Endothelial cell of umbilical vein (primary cell): ENCODE results near the gene MT1E. TPM values are rescaled to one million over a fixed set of nuclear protein-coding genes. Genes with fewer than 3 reads are reported as not detected.
"Not testable (repeated sequence)": the region's sequence is repeated elsewhere in the genome, so short reads cannot be mapped to it uniquely, and the experiment has no call there.

ENCODE experiments used
- BruUV-seq: library from RNA; stranded (reverse); fragments of 400-500 nt; replicated peaks from 2 replicates; lab custom pipeline; 2021; lab: Mats Ljungman, UMichigan
- CTCF ChIA-PET: fragments of 300-600, 350-600 bp; sonication (Branson Sonifier 250); formaldehyde crosslinking; loops from one replicate; lab custom pipeline; 2021; ENCODE audit warnings: antibody characterized with exemption, inconsistent platforms; lab: Charles Lee
- POLR2A ChIA-PET: fragments of 300-600, 350-600 bp; sonication (Branson Sonifier 250); formaldehyde crosslinking; loops from one replicate; lab custom pipeline; 2021; ENCODE audit warnings: antibody characterized with exemption, inconsistent platforms; lab: Charles Lee
- DNase-seq: peaks from one replicate; pipeline ENCODE4 v3.0.0-alpha.2; 2011; ENCODE audit warnings: low read depth, low spot score
- FAIRE-seq: peaks from 2 replicates; lab custom pipeline; 2011; peaks lifted over from hg19 to GRCh38; lab: Jason Lieb, UNC
- H2AFZ ChIP-seq: 2 replicates; pipeline ENCODE4 v1.6.0; 2012; ENCODE audit warnings: low read depth, low read length, control low read depth, inconsistent platforms
- H3K27ac ChIP-seq: 2 replicates; pipeline ENCODE4 v1.5.1; 2011; ENCODE audit warnings: low read depth, mild to moderate bottlenecking, control low read depth, low read length, moderate library complexity; ENCODE audit not compliant: insufficient read depth
- H3K27me3 ChIP-seq, 2 experiments: 2 replicates each; pipeline versions ENCODE4 v1.6.0 to v1.6.1; 2011; ENCODE audit warnings: low read length in 2 of 2, mixed read lengths in 1 of 2; ENCODE audit not compliant: control insufficient read depth in 2 of 2, insufficient read depth in 2 of 2
- H3K36me3 ChIP-seq, 2 experiments: 2 replicates in 1 of 2; 3 replicates in 1 of 2; pipeline ENCODE4 v1.5.1; 2011; ENCODE audit warnings: low read length in 2 of 2, mild to moderate bottlenecking in 1 of 2, moderate library complexity in 1 of 2; ENCODE audit not compliant: control insufficient read depth in 2 of 2, insufficient read depth in 2 of 2; ENCODE audit errors: extremely low read depth in 1 of 2
- H3K4me1 ChIP-seq: 3 replicates; pipeline ENCODE4 v1.5.1; 2011; ENCODE audit warnings: mild to moderate bottlenecking, low read length; ENCODE audit not compliant: control insufficient read depth, insufficient read depth; ENCODE audit errors: extremely low read depth
- H3K4me2 ChIP-seq: 2 replicates; pipeline ENCODE4 v1.6.1; 2011; ENCODE audit warnings: low read length, control low read depth, mixed read lengths; ENCODE audit not compliant: insufficient read depth
- H3K4me3 ChIP-seq, 3 experiments: fragments of 200-600 bp in 1 of 3; sonication (generic), shearing (Covaris generic) in 1 of 3; replicated peaks in 1 of 3; 2 replicates each; pipeline ENCODE4 v1.5.1; 2011 to 2016; ENCODE audit warnings: control low read depth in 3 of 3, low read length in 3 of 3, mild to moderate bottlenecking in 2 of 3, inconsistent platforms in 1 of 3, low read depth in 1 of 3, moderate library complexity in 1 of 3; ENCODE audit not compliant: insufficient read depth in 1 of 3
- H3K79me2 ChIP-seq: 2 replicates; pipeline ENCODE4 v1.6.0; 2012; ENCODE audit warnings: low read length, inconsistent platforms; ENCODE audit not compliant: control insufficient read depth, insufficient read depth
- H3K9ac ChIP-seq: replicated peaks from 2 replicates; pipeline ENCODE3; 2011; ENCODE audit warnings: low read length, control low read depth; ENCODE audit not compliant: insufficient read depth; ENCODE audit errors: extremely low read depth
- H3K9me1 ChIP-seq: replicated peaks from 3 replicates; pipeline ENCODE4 v1.6.0; 2011; ENCODE audit warnings: mild to moderate bottlenecking, low read length; ENCODE audit not compliant: control insufficient read depth, insufficient read depth; ENCODE audit errors: extremely low read depth
- H3K9me3 ChIP-seq: replicated peaks from 2 replicates; pipeline ENCODE4 v1.5.1; 2012; ENCODE audit warnings: low read length, inconsistent platforms; ENCODE audit not compliant: control insufficient read depth, insufficient read depth
- H4K20me1 ChIP-seq: replicated peaks from 2 replicates; pipeline ENCODE3; 2011; ENCODE audit warnings: mild to moderate bottlenecking, low read length; ENCODE audit not compliant: control insufficient read depth, insufficient read depth; ENCODE audit errors: extremely low read depth
- EZH2 ChIP-seq: IDR thresholded peaks from 2 replicates; pipeline ENCODE4 v1.6.1; 2012; ENCODE audit warnings: borderline replicate concordance, low read depth, mild to moderate bottlenecking, moderate library complexity, low read length, inconsistent platforms; ENCODE audit not compliant: severe bottlenecking
- FOS ChIP-seq: IDR thresholded peaks from 2 replicates; pipeline ENCODE4 v1.6.1; 2011; ENCODE audit warnings: mild to moderate bottlenecking, low read length, moderate library complexity, borderline replicate concordance; ENCODE audit not compliant: insufficient read depth
- GATA2 ChIP-seq: IDR thresholded peaks from 2 replicates; pipeline ENCODE4 v1.7.0; 2011; ENCODE audit warnings: low read depth, mild to moderate bottlenecking, moderate library complexity, mixed read lengths, low read length; ENCODE audit not compliant: insufficient read length, insufficient read depth
- JUN ChIP-seq: IDR thresholded peaks from 2 replicates; pipeline ENCODE4 v1.6.1; 2011; ENCODE audit warnings: borderline replicate concordance, low read depth; ENCODE audit not compliant: insufficient read length, insufficient read depth
- MYC ChIP-seq: IDR thresholded peaks from one replicate; pipeline ENCODE4 v1.6.1; 2011; ENCODE audit warnings: mild to moderate bottlenecking, low read depth, low read length
- POLR2A ChIP-seq: IDR thresholded peaks from 2 replicates; pipeline ENCODE4 v1.6.1; 2012; ENCODE audit warnings: low read depth, mild to moderate bottlenecking, control low read depth, low read length
- POLR2AphosphoS5 ChIP-seq: IDR thresholded peaks from 2 replicates; pipeline ENCODE4 v1.6.1; 2012; ENCODE audit warnings: low read depth, mild to moderate bottlenecking, control low read depth, low read length, moderate library complexity; ENCODE audit not compliant: insufficient read depth
- dilution Hi-C: fragments of 300-500 bp; cut with MboI; formaldehyde crosslinking; loops from one replicate; pipeline ENCODE4 v1.15.0; 2019; ENCODE audit warnings: low sequenced_read_pairs; ENCODE audit not compliant: extremely low pct_ligation_motif_present
- intact Hi-C: fragments of 100-400 bp; cut with micrococcal nuclease; formaldehyde crosslinking; loops from one replicate; pipeline ENCODE4 v1.10.0; 2022
- polyA plus RNA-seq, 4 experiments: library from polyadenylated mRNA; depleted of rRNA in 3 of 4; stranded (reverse) in 3 of 4; unstranded in 1 of 4; fragments of >200 nt; gene quantifications; 2 replicates each; pipeline versions ENCODE4 v1.2.1 to v1.2.3, GENCODE V29; 2011 to 2012; ENCODE audit warnings: missing spikeins in 1 of 4
- total RNA-seq: library from RNA; stranded (reverse); gene quantifications from 2 replicates; pipeline ENCODE4 v1.2.3, GENCODE V29; 2021
- TF ChIP-seq, protein P1 (sequence below), 2 donors: IDR thresholded peaks; 1 replicate in 1 of 2; 2 replicates in 1 of 2; pipeline ENCODE4 v1.5.1; 2011; ENCODE audit warnings: low read length in 2 of 2, mild to moderate bottlenecking in 2 of 2, moderate library complexity in 2 of 2, control low read depth in 1 of 2, inconsistent platforms in 1 of 2, low read depth in 1 of 2; ENCODE audit not compliant: insufficient read depth in 1 of 2; ENCODE audit errors: extremely low read depth in 1 of 2
- TF ChIP-seq, protein P2 (sequence below): IDR thresholded peaks from 2 replicates; pipeline ENCODE4 v1.6.1; 2011; ENCODE audit not compliant: insufficient read depth, insufficient read length

MT1E gene
- total and polyA plus RNA-seq, 2 donors (not counting 3 experiments of a cell fraction or from before 2014, with no cell fraction given), result 208 to 346 TPM

DNA sequence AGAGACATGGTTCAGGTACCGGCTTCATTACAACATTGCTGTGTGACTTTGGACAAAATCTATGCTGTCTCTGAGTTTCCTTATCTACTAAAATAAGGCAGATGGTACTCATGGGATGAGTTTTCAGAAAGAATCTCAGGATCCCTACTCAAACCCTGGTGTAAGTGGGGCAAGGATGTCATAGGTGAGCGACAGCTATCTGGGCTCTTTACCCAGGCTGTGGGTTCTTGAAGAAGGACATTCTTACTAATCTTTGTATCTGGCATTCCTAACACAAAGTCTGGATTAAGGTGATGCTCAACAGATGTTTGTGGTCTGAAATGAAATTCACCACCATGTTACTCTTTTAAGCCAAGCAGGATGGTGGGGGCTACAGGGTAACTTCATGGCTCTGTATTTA lies 42.7 kb upstream of the MT1E start:
- H3K79me2 ChIP-seq, H3K4me3 ChIP-seq, H2AFZ ChIP-seq, FAIRE-seq, H3K9ac ChIP-seq, dilution Hi-C loops, H3K27ac ChIP-seq, H3K9me1 ChIP-seq, BruUV-seq, H3K36me3 ChIP-seq, H3K4me2 ChIP-seq, H3K4me1 ChIP-seq, DNase-seq, H4K20me1 ChIP-seq, H3K9me3 ChIP-seq, intact Hi-C loops, POLR2A ChIA-PET: not testable (repeated sequence)
- CTCF ChIA-PET, result interaction anchor here (1.2 to 2.4 kb wide), 4 partner anchors 18 to 210 kb away, joined by 3 to 14 read pairs (median 8); no protein-coding TSS in a partner anchor
- H3K27me3 ChIP-seq, result peaks cover 3 to 15% of the 10 kb centered on the region in 2 experiments

- BruUV-seq, result no TSS peak
- TF ChIP-seq POLR2A, result no peak
- no peak for TF ChIP-seq MYC
- TF ChIP-seq FOS, result no peak
- no peak for TF ChIP-seq GATA2
- TF ChIP-seq, protein P1, sequence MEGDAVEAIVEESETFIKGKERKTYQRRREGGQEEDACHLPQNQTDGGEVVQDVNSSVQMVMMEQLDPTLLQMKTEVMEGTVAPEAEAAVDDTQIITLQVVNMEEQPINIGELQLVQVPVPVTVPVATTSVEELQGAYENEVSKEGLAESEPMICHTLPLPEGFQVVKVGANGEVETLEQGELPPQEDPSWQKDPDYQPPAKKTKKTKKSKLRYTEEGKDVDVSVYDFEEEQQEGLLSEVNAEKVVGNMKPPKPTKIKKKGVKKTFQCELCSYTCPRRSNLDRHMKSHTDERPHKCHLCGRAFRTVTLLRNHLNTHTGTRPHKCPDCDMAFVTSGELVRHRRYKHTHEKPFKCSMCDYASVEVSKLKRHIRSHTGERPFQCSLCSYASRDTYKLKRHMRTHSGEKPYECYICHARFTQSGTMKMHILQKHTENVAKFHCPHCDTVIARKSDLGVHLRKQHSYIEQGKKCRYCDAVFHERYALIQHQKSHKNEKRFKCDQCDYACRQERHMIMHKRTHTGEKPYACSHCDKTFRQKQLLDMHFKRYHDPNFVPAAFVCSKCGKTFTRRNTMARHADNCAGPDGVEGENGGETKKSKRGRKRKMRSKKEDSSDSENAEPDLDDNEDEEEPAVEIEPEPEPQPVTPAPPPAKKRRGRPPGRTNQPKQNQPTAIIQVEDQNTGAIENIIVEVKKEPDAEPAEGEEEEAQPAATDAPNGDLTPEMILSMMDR (IDR thresholded peaks at IDR 0.05; ENCODE audit: extremely low read depth in 1 of 2, insufficient read depth in 1 of 2, low read depth in 1 of 2, low read length in 2 of 2), result no peak
- TF ChIP-seq EZH2, result no peak
- TF ChIP-seq, protein P2, sequence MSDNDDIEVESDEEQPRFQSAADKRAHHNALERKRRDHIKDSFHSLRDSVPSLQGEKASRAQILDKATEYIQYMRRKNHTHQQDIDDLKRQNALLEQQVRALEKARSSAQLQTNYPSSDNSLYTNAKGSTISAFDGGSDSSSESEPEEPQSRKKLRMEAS, result no peak
- TF ChIP-seq JUN, result no peak
- TF ChIP-seq POLR2AphosphoS5, result no peak
- no peaks in the 10 kb centered on the region for H3K79me2 ChIP-seq
- H3K36me3 ChIP-seq, result no peaks in the 10 kb centered on the region
- no peak overlapping the region for H3K27ac ChIP-seq
- H3K9me3 ChIP-seq, result no peaks in the 10 kb centered on the region
- CTCF ChIA-PET, result interaction anchor here (0.6 to 2.4 kb wide), 4 partner anchors 17 to 778 kb away, joined by 3 to 14 read pairs (median 7); no protein-coding TSS in a partner anchor
- no peak for FAIRE-seq
- no peaks in the 10 kb centered on the region for H3K4me1 ChIP-seq
- dilution Hi-C loops (no loop called here), intact Hi-C loops (no loop called here)
- no peak overlapping the region for H3K4me2 ChIP-seq
- H3K27me3 ChIP-seq, result peaks cover 5 to 17% of the 10 kb centered on the region in 2 experiments
- no peak overlapping the region for H3K9ac ChIP-seq
- H2AFZ ChIP-seq, result no peak overlapping the region
- no peak overlapping the region for H3K4me3 ChIP-seq
- POLR2A ChIA-PET, result no interaction called here
- H3K9me1 ChIP-seq, result no peaks in the 10 kb centered on the region
- DNase-seq, result no peak
- H4K20me1 ChIP-seq, result no peaks in the 10 kb centered on the region
These were observed 42.0 kb upstream of the MT1E start for GRCh38 chr16:56583351-56584168.
